ENCODE measurements around the gene PEX10.

PEX10 gene

DNA sequence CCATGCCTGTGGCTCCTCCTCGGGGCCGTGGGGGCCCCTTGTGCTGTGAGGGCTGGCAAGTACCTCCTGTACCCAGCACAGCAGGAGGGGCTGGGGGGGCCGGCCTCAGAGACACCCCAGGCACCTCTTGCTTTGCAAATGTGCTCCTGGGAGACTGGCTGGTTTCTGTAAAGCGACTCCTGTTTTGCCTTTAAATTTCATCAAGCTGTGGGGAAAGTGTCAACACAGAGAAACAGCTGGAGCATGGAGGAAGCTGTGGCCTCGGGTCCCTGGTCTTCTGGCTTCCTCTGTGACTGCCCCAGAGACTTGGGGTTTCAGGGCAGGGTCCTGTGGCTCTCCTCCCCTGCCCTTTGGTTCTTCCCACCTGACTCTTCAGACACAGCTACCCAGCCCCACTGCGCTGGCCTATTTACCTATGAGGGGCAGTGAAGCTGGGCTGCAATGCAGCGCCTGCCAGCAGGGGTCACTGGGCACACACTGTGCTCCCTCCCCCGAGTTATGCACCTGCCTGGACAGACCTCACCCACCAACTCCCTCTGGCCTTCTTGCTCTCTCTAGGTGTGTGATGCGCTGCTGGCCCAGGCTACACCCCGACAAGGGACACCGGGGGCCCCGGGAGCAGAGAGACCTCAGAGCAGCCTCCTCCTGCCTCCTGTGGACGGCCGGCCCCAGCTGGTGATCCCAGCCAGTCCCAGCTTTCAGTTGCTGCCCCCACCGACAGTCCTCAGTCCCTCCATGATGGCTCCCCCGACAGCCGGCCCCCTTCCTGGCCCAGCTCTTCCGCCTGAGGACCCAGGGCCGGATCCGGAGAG lies 17.6 kb upstream of the PEX10 start:
- peak in 1 of 42 donors; percentile 54 for DNase-seq
- intact Hi-C loops (cut with DNase I) = no loop called here

DNA sequence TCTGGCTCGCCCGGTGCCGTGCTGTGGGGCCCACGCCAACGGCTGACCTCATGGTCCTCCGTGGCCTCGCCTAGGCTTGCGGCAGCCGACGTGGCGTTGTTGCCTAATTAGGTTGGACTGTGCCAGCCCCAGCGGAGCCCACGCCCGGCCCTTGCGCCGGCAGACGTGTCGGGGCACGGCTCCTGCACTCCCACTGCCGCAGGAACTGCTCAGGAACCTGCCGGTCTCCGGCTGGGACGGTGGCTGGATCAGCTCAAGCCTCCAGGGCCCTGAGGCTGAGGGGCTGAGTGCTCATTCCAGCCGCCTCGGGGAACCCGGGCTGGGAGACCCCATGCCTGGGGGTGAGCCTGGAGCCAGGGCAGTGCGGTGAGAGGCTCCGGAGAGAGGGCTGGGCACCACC lies 16.1 kb upstream of the PEX10 start:
- intact Hi-C loops (cut with DNase I) = no loop called here

DNA sequence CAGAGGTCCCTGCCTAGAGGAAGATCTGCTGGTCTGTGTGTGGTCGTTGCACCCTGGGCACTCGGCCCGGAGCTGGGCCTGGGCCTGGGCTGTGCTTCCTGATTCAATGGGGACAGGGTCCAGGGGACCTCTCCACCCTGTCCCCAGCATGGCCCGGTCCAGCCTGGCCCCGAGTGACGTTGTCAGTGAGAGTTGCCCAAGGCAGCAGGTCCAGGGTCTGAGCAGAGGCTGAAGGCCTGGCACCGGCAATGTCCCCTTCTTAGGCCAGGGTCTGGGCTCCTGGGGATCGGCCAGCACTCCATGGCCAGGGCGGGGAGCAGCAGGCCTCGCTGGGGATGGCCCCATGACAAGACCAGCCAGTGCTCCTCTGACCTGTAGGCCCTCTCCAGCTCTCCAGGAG lies 15.6 kb upstream of the PEX10 start:
- intact Hi-C loops (cut with DNase I) = no loop called here

More for the DNA sequence above, 16.1 kb upstream of the PEX10 start:
- DNase-seq = no peak

DNA sequence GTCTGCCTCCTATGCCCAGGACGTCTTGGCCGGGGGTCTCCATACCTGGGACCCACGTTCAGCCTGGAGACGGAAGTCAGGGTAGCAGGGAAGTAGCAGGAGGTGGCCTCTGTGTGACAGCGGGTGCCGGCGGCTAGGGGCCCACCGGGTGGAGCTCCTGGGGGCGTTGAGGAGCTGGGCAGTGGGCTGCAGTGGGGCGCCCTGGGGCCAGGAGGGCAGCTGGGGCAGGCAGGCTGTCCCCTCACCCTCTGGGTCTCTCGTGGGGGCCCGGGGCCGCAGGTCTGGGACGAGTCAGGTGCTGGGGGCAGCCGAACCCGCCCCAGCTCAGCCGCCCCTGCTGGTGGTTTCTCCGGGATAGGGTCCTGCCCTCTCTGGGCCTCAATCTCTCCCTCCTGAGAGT lies 14.7 kb upstream of the PEX10 start:
- no peak for DNase-seq
- intact Hi-C loops (cut with DNase I) = no loop called here

More for the DNA sequence above, 15.6 kb upstream of the PEX10 start:
- no peak for DNase-seq

DNA sequence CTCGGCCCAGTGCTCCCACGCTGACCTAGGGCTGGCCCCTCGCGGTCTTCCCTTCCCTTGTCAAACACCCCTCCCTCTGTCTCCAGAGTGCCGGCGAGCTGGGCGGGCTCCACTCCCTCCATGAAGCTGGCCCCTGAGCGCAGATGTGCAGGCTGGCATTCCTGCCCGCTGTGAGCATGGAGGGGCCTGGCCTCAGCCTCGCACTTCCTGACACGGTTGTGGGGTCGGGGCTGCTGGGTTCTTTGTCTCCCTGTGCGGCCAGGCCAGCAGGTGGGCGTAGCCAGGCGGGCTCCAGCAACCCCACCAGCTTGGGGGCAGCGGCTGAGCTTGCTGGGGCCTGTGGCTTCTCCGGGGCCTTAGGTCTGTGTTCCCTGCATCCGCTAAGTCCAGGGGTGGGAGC lies 14.2 kb upstream of the PEX10 start:
- intact Hi-C loops (cut with DNase I) = no loop called here
- no peak for DNase-seq

DNA sequence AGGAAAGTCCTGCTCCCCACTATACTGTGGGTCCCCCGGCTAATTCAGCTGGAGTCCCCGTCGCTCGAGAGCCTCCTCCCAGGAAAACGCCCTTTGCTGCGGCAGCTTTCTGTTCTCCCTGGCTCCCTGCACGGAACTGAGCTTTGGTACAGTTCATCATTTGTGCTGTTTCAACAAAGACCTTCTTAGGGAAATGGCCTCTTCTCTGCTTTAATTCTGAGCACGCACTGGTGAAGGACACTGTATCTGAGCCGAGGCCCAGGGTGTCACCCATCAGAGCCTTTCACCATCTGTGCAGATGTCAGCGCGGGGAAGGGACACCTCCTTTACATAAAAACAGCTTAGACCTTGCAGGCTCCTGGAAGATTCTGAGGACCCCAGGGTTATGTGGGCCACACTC lies 13.5 kb upstream of the PEX10 start:
- DNase-seq = peak in 15 of 42 donors; percentile 30 to 69 (median 42)
- intact Hi-C loops (cut with DNase I) = no loop called here

DNA sequence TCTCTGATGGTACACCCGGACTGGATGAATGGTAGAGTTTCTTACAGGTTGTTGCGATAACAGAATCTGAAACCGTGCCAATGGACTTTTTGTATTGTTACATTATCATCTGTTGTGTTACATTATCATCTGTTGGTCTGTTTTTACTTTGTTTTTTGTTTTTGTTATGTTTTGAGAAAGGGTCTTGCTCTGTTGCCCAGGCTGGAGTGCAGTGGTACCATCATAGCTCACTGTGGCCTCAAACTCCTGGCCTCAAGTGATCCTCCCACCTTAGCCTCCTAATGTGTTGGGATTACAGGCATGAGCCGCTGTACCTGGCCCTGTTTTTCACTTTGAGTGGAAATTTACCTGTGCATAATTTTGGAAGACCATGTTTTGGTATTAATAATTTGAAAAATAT lies 10.2 kb upstream of the PEX10 start:
- DNase-seq = no peak
- intact Hi-C loops (cut with DNase I) = no loop called here

DNA sequence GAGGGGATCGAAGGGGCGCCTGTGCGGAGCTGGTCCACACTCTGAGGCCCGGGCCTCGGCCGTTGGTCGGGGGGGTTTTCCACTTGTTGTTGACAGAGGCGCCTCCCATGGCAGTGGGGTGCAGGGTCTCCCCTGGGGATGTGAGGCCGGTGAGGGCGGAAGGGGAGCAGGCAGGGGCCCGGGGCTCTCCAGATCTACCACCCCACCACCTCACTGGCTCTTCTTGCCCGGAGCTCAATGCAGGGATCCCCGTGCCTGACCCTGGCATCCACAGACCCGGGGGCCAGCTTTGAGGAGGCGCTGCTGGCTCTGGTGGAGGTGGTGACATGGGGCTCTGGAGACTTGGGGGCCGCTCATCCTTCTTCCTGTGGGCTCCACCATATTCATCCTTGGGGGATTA lies 7.1 kb upstream of the PEX10 start:
- intact Hi-C loops (cut with DNase I) = no loop called here
- DNase-seq = no peak

DNA sequence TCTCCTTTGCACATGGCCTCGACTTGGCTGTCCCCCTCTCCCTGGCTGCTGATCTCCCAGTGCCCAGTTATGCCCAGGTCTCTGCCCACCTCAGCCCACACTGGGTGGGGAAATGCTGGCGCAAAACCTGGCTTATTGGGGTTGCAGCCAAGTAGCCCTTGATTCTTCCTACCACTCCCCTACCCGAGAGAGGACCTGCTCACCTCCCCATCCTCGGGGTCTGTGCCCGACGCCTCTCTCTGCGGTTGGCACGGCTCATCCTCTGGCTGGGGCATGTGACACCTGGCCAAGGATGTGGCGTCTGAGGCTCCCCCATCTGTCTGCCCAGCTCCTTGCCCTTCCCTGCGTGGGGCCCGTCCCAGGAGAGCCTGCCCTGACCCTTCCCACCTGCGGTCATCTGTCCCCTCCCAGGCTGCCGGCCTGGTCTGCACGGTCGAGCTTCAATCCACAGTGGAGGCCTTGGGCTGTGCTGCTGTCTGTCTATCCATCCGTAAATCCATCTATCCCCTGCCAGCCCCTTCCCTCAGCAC lies 6.5 kb upstream of the PEX10 start:
- intact Hi-C loops (cut with DNase I) = no loop called here
- no peak for DNase-seq

DNA sequence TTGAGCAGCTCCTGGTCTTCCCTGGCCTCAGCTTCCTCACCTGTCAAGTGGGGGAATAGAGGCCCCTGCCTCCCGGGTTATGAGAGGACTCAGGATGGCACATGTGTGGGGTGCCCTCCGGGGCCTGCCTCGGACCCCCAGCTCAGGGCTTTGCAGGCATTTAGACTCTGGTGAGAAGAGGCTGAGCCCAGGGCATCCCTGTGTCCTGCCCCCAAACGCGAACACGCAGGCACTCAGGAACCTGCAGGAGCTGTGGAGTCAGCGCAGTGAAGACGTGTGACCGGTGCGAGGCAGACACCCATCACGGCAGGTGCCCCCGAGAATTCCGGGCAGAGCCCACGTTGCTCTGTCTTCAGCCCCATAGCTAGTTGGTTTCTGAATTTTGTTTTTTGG lies 5.5 kb upstream of the PEX10 start:
- intact Hi-C loops (cut with DNase I) = no loop called here
- no peak for DNase-seq

DNA sequence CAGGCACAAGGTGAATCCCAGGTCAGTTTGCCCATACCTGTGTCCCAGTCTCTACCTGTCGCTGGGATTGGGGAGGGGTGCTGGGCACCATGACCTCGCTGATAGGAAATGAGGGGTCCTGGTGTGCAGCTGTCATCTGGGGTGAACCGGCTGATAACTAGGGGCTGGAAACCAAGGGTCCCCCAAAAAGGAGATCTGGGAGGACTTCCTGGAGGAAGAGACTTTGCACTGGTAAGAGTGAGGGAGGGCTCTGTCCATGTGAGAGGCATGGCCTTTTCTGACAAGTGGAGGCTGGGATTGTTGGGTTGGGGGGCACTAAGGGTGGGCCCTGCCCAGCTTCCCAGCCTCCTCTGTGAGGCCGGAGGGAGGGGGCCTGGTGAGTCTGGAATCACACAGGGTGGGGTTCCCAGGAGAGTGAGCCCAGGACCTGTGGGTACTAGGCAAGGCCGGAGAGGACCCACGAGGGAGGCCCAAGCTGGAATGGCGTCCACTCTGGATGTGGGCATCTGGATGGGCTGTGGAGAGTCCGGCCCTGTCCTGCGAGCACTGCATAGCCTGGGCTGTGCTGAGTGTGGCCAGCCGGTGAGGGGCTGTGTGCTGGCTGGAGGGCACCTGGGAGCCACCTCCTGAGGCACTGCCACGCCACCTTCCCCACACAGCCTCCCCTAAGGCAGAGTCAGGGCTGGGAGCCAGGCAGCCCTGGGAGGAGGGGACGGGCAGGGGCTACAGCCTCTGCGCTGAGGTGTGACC lies 4.9 kb upstream of the PEX10 start:
- intact Hi-C loops (cut with DNase I) = no loop called here

DNA sequence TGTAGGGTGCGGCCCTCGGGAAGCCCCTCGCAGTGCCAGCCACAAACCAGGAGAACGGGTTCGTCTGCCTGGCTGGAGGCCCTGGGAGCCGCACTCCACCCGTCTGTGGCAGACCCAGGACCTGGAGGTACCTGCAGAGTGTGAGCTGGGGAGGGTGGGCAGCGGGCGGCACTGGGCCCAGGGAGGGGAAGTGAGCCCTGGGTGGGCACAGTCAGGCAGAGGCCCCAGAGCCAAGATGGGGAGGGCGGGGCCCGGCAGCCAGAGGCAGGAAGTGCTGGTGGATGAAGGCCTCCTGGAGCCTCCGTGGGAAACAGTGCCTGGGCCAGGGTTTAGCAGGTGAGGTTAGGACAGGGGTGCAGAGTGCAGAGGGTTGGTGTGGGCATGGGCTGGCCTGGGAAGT lies 4.0 kb upstream of the PEX10 start:
- no peak for DNase-seq
- intact Hi-C loops (cut with DNase I) = no loop called here

More for the DNA sequence above, 4.9 kb upstream of the PEX10 start:
- DNase-seq = no peak

DNA sequence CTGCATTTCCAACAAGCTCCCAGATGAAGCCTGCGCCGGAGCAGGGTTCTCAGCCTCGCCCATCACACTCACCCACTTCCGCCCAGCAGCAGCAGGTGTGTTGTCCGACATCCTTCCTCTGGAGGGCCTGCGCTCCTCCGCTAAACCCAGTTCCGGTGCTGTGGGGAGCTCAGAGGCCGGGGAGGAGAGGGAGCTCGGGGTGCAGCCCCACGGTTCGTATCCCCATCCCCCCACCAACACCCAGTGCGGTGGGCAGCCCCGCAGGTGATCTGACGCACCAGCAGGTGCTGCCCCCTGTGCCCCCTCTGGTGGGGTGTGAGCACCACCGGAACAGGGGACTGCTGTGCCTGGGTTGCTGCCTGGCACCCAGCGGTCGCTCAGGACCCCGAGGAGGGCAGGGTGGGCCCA lies 3.4 kb upstream of the PEX10 start:
- intact Hi-C loops (cut with DNase I) = no loop called here
- DNase-seq = no peak

DNA sequence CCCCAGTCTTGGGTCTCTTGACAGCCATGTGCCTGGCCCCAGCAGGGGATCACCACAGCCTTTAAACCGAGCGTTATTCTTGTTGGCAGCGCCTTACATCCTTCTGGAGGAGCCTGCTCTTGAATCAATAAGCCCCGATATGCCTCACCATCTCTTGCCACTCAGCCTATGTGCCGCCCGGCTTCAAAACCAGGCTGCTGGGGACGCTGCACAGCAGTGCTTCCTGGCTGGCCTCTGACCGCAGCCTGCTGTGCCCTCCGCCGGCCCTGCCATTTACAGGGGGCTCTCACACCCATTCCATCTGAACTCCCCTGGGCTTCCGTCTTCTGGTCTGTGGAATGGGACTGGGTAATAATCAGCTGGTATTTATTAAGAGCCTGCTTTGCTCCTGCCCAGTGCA lies 3.0 kb upstream of the PEX10 start:
- no peak for DNase-seq
- intact Hi-C loops (cut with DNase I) = no loop called here

DNA sequence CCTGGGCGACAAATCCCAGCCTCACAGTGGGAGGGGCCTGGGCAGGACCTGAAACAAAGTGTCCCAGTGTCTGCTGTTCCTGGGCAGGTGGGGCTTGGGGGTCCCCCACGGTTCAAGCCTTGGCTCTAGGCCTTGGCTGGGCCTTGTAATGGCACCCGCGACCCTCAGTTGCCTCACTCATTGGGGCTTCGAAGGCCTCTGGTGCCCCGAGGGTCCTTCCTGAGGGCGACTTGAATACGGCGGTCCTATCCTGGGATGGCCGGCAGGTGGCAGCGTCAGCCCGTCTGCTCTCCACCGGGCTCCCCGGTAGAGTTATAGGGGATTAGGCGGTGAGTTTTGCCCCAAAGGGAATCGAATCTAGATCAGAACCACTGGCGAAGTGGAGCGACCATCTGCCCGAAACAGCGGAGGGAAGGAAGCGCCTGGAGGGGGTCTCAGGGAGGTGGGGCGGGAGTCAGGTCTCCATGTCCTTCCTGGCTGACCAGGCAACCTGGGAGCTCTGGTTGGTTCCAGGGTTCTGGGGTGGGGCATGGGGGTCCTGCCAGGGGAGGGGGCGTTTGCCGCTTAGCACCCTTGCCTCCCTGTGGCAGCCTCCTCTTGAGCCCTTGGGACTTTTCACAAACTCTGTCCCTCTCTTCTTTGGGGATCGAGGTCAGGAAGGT lies 2.1 kb upstream of the PEX10 start:
- intact Hi-C loops (cut with DNase I) = loop anchor here (1.0 kb wide), 1 partner anchor 134 kb away; no protein-coding TSS in a partner anchor
- DNase-seq = peak; percentile 68 to 93 (median 86)

DNA sequence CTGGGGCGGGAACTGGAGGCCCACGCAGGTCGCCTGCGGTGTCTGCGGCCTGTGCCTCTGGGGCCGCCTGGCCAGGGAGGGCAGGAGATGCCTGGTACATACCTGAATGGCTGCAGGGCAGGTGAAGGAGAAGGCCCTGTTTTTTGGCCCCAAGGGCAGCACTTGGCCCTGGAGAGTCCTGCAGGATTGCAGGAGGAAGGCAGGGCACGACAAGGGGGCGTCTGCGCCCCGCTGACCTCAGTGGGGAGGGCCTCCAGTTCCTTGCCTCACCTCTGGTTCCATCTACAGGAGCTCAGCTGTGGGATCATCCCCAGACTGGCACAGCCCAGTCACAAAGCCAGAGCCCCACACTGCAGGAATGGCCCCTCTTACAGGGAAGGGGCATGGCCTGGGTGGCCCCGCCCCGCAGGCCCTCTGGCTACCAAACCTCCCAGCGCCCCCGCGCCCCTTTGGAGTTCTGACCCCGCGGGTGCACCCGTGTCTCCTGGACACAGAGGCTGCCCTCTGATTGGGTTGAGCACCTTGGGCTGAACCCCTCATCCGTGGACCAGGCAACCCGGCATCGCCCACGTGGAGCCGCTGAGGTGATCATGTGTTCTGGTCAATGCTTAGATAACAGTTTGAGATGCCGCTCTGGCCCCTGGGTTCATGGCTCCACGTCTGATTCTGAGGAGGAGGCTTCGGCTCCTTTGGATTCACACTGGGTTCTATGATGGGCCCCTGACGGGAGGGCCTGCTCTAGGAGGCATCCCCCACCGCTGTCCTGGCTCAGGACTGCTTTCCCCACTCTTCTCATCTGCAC lies 1.3 kb upstream of the PEX10 start:
- DNase-seq = peak in 1 of 42 donors; percentile 47
- intact Hi-C loops (cut with DNase I) = loop anchor here (1.0 to 2.0 kb wide), 2 partner anchors 21 to 135 kb away; no protein-coding TSS in a partner anchor

DNA sequence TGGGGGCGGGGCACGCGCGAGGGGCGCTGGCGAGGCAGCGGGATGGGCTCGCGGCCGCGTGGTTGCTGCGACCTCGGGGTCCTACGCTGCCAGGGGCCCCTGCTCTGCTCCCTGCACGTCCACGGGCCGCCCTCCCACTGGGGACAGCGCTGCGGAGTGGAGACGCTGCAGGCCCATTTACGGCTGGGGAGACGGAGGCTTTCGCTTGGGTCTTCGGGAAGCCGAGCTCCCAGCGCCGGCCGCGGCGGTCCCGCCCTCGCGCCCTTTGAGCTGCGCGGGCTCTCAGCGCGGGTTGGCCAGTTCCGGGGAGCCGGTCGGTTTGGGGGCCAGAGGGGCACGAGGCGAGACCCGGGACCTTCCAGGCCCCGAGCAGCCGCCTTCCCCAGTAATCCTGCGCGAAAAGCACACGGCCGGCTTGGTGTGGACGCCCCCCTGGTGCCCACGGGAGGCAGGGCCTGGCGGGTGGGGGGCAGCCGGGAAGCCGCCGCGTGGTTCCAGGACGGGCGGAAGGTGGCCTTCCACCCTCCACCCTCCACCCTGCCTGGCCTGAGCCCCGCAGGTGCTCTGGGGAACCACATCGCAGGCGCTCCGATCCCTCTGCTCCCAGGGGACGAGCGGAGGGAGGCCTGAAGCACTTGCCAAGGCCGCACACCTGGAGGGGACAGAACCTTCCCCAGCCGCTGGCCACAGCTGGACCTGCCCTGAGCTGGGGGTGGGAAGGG lies 570 bp upstream of the PEX10 start:
- DNase-seq = peak in 5 of 42 donors; percentile 12 to 27 (median 20)
- intact Hi-C loops (cut with DNase I) = loop anchor here (2.0 kb wide), 1 partner anchor 20 kb away; no protein-coding TSS in a partner anchor

DNA sequence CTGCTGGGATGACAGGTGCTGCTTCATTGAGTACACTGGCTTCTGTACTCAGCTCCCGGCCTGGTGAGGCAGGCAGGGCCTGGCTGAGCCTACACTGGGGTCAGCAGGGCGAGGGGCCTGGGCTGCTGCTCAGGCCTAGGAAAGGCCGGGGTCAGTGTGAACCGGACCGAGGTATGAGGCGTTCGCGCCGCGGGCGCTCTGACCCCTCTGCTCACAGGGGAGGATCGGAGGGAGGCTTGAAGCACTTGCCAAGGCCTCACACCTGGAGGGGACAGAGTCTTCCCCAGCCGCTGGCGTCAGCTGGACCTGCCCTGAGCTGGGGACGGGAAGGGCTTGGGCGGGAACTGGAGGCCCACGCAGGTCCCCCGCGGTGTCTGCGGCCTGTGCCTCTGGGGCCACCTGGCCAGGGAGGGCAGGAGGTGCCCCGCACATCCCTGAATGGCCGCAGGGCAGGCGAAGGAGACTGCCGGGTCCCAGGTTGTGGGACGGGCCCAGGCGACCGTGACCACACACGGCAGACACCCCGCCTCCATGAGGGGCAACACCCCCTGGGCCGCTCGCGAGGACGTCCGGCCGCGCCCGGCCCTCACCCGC lies 466 bp downstream of the PEX10 start:
- peak in 4 of 42 donors; percentile 18 to 45 (median 28) for DNase-seq
- intact Hi-C loops (cut with DNase I) = loop anchor here (2.0 kb wide), 1 partner anchor 19 kb away; no protein-coding TSS in a partner anchor
